Natural killer cell (primary cell): ENCODE results near the gene DENND1A. TPM values are rescaled to one million over a fixed set of nuclear protein-coding genes. Genes with fewer than 3 reads are reported as not detected.
"Not testable (repeated sequence)": the region's sequence is repeated elsewhere in the genome, so short reads cannot be mapped to it uniquely, and the experiment has no call there.

ENCODE experiments used
- ATAC-seq, 3 donors: fragments of 150-1000 bp in 2 of 3; fragments of 200-7000 bp in 1 of 3; cut with Tn5 transposase; 1 replicate in 1 of 3; 2 replicates in 2 of 3; pipeline ENCODE4 v1.10.0; 2021; ENCODE audit warnings: mild to moderate bottlenecking in 2 of 3, moderate library complexity in 2 of 3
- DNase-seq, 2 donors: peaks; one replicate each; pipeline versions ENCODE4 v3.0.0 to v3.0.0-alpha.2; 2013 to 2021; ENCODE audit warnings: mixed read lengths in 1 of 2
- H3K27ac ChIP-seq: one replicate; pipeline ENCODE4 v1.5.1; 2013; ENCODE audit warnings: mild to moderate bottlenecking, low read length
- H3K27me3 ChIP-seq: one replicate; pipeline ENCODE4 v1.6.1; 2013; ENCODE audit warnings: low read length; ENCODE audit not compliant: control insufficient read depth, insufficient read depth
- H3K36me3 ChIP-seq: one replicate; pipeline ENCODE4 v1.6.1; 2013; ENCODE audit warnings: low read length; ENCODE audit not compliant: control insufficient read depth, insufficient read depth
- H3K4me1 ChIP-seq: one replicate; pipeline ENCODE4 v1.6.1; 2013; ENCODE audit warnings: low read length; ENCODE audit not compliant: control insufficient read depth, insufficient read depth
- H3K4me3 ChIP-seq: one replicate; pipeline ENCODE4 v1.5.1; 2013; ENCODE audit warnings: low read length
- H3K9me3 ChIP-seq: one replicate; pipeline ENCODE4 v1.6.1; 2013; ENCODE audit warnings: low read length; ENCODE audit not compliant: control insufficient read depth, insufficient read depth
- H3K27ac Mint-ChIP-seq, 2 donors: one replicate each; pipeline ENCODE4 v1.8.0; 2022; ENCODE audit warnings: mild to moderate bottlenecking in 2 of 2, mixed read lengths in 2 of 2, moderate library complexity in 1 of 2
- H3K27me3 Mint-ChIP-seq, 2 donors: one replicate each; pipeline ENCODE4 v1.8.0; 2022; ENCODE audit warnings: low read depth in 2 of 2, mixed read lengths in 2 of 2
- H3K36me3 Mint-ChIP-seq: one replicate; pipeline ENCODE4 v1.8.0; 2022; ENCODE audit warnings: mixed read lengths
- H3K4me1 Mint-ChIP-seq, 2 donors: one replicate each; pipeline ENCODE4 v1.8.0; 2022; ENCODE audit warnings: mixed read lengths in 2 of 2
- H3K4me3 Mint-ChIP-seq: one replicate; pipeline ENCODE4 v1.8.0; 2022; ENCODE audit warnings: mild to moderate bottlenecking, moderate library complexity, mixed read lengths
- H3K9me3 Mint-ChIP-seq, 2 donors: one replicate each; pipeline ENCODE4 v1.8.0; 2022; ENCODE audit warnings: mixed read lengths in 2 of 2
- WGBS: methylation state at CpG from one replicate; pipeline ENCODE4 v1.1.7; 2013; ENCODE audit warnings: missing lambda C conversion rate; ENCODE audit not compliant: insufficient coverage; 5-methylcytosine and 5-hydroxymethylcytosine counted together
- intact Hi-C: fragments of 100-400 bp; cut with micrococcal nuclease; formaldehyde crosslinking; loops from one replicate; pipeline ENCODE4 v1.14.2; 2022
- total RNA-seq, 4 donors: library from RNA; stranded (reverse); fragments of 120-200 nt in 1 of 4; gene quantifications; one replicate each; pipeline versions ENCODE4 v1.2.3 to v1.2.4, GENCODE V29; 2013 to 2022
- TF ChIP-seq, protein P1 (sequence below): fragments of 200-600 bp; IDR thresholded peaks from one replicate; pipeline ENCODE4 v1.8.0; 2022; ENCODE audit warnings: antibody characterized with exemption

DENND1A gene
- total RNA-seq, 3 donors from 2014 or later (not counting 1 experiment from before 2014, with no cell fraction given) = 27.8 to 37.6 (median 30.9) TPM

- H3K36me3 Mint-ChIP-seq = no peaks in the 10 kb centered on the region
- no peaks in the 10 kb centered on the region for H3K27me3 Mint-ChIP-seq
- no peaks in the 10 kb centered on the region for H3K9me3 Mint-ChIP-seq
- intact Hi-C loops = no loop called here
- Histone ChIP-seq H3K9me3 (no peaks in the 10 kb centered on the region), H3K27ac (no peak overlapping the region), H3K4me3 (no peak overlapping the region), H3K36me3 (no peaks in the 10 kb centered on the region), H3K4me1 (no peaks in the 10 kb centered on the region), H3K27me3 (no peaks in the 10 kb centered on the region)
- peaks cover 0 to 5% of the 10 kb centered on the region in 2 donors for H3K4me1 Mint-ChIP-seq
- 82% methylated on average over 1 of the region's 2 CpGs for WGBS
- H3K27ac Mint-ChIP-seq = no peak overlapping the region
- TF ChIP-seq, protein P1, sequence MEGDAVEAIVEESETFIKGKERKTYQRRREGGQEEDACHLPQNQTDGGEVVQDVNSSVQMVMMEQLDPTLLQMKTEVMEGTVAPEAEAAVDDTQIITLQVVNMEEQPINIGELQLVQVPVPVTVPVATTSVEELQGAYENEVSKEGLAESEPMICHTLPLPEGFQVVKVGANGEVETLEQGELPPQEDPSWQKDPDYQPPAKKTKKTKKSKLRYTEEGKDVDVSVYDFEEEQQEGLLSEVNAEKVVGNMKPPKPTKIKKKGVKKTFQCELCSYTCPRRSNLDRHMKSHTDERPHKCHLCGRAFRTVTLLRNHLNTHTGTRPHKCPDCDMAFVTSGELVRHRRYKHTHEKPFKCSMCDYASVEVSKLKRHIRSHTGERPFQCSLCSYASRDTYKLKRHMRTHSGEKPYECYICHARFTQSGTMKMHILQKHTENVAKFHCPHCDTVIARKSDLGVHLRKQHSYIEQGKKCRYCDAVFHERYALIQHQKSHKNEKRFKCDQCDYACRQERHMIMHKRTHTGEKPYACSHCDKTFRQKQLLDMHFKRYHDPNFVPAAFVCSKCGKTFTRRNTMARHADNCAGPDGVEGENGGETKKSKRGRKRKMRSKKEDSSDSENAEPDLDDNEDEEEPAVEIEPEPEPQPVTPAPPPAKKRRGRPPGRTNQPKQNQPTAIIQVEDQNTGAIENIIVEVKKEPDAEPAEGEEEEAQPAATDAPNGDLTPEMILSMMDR = no peak
- DNase-seq (no peak), ATAC-seq (no peak)
- H3K4me3 Mint-ChIP-seq = no peak overlapping the region
These were observed 190.0 kb downstream of the DENND1A start for GRCh38 chr9:123739902-123740301.

DNA sequence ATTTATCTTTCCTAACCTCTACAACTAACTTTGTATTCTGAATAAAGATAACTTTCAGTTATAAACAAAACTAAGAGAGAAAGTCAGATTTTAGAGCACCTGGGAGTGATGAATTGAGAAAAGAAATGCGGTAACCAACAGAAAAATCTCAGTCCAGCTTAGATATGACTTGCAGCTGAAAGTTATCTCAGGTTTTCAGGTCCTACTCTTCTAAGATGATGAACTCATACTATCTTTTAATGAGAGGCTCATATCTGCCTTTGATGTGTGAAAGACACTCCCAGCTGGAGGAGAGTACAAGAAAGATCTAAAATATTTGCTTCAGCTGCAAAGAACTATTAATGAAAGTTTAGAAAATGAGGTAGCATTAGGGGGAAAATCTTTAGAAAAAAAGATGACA lies 190.5 kb downstream of the DENND1A start:
- no peak overlapping the region for H3K4me3 ChIP-seq
- no peak overlapping the region for H3K27ac ChIP-seq
- Mint-ChIP-seq H3K27ac (no peak overlapping the region), H3K27me3 (no peaks in the 10 kb centered on the region), H3K9me3 (no peaks in the 10 kb centered on the region), H3K4me1 (peaks cover 0 to 5% of the 10 kb centered on the region in 2 donors), H3K36me3 (no peaks in the 10 kb centered on the region), H3K4me3 (no peak overlapping the region)
- no peaks in the 10 kb centered on the region for H3K27me3 ChIP-seq
- TF ChIP-seq, protein P1 = no peak
- H3K9me3 ChIP-seq = no peaks in the 10 kb centered on the region
- H3K36me3 ChIP-seq = no peaks in the 10 kb centered on the region
- ATAC-seq (no peak), DNase-seq (no peak)
- 88% methylated on average over 1 of the region's 1 CpG for WGBS
- H3K4me1 ChIP-seq = no peaks in the 10 kb centered on the region
- intact Hi-C loops = no loop called here

DNA sequence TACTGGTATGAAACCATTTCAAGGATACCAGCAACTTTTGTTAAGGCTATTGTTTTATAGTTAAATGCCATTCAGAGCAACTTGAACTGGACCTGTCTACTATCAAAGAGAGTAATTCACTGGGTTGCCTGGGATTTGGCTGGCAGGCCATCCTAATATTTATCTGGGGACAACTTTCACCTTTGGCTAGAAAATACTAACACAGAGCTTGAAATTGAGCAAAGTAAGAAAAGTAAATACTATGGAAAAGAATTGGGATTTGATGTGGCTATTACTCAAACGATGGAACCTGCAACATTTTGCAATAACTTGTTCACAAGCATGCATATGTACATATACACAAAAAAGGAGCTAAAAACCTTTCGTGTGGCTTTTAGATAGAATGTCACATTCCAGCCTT lies 191.3 kb downstream of the DENND1A start:
- TF ChIP-seq, protein P1 = no peak
- intact Hi-C loops = no loop called here
- H3K27ac Mint-ChIP-seq = no peak overlapping the region
- H3K4me1 Mint-ChIP-seq = peaks cover 0 to 5% of the 10 kb centered on the region in 2 donors
- H3K36me3 ChIP-seq = no peaks in the 10 kb centered on the region
- H3K4me3 Mint-ChIP-seq = no peak overlapping the region
- no peaks in the 10 kb centered on the region for H3K27me3 Mint-ChIP-seq
- 91% methylated on average over 2 of the region's 2 CpGs for WGBS
- no peak overlapping the region for H3K4me3 ChIP-seq
- no peak for ATAC-seq
- no peaks in the 10 kb centered on the region for H3K9me3 Mint-ChIP-seq
- no peaks in the 10 kb centered on the region for H3K27me3 ChIP-seq
- H3K9me3 ChIP-seq = no peaks in the 10 kb centered on the region
- no peak overlapping the region for H3K27ac ChIP-seq
- DNase-seq = no peak
- no peaks in the 10 kb centered on the region for H3K4me1 ChIP-seq
- H3K36me3 Mint-ChIP-seq = no peaks in the 10 kb centered on the region

DNA sequence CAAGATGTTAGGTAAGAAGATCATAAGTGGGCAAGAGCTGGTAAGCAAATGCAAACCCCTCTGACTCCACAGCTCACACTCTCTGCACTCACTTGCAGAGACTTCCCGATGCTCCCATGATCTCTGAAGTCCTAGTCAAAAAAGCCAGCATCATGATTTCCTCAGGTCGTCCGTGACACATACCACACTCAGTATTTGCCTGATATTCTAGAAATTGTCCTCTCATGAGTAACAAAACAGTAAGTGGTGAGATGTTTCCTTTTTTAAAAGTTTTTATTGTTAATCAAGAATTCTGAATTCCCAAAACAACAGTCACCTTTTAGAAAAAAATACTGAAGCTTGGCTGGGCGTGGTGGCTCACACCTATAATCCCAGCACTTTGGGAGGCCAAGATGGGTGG lies 194.6 kb downstream of the DENND1A start:
- no peaks in the 10 kb centered on the region for H3K36me3 ChIP-seq
- H3K27me3 ChIP-seq = no peaks in the 10 kb centered on the region
- Mint-ChIP-seq H3K27me3 (no peaks in the 10 kb centered on the region), H3K4me1 (no peaks in the 10 kb centered on the region), H3K27ac (no peak overlapping the region), H3K4me3 (no peak overlapping the region), H3K36me3 (no peaks in the 10 kb centered on the region), H3K9me3 (no peaks in the 10 kb centered on the region)
- WGBS = 96% methylated on average over 4 of the region's 4 CpGs
- H3K9me3 ChIP-seq = no peaks in the 10 kb centered on the region
- intact Hi-C loops = no loop called here
- H3K4me3 ChIP-seq = no peak overlapping the region
- DNase-seq = no peak
- ATAC-seq = no peak
- TF ChIP-seq, protein P1 = no peak
- H3K27ac ChIP-seq = no peak overlapping the region
- no peaks in the 10 kb centered on the region for H3K4me1 ChIP-seq

DNA sequence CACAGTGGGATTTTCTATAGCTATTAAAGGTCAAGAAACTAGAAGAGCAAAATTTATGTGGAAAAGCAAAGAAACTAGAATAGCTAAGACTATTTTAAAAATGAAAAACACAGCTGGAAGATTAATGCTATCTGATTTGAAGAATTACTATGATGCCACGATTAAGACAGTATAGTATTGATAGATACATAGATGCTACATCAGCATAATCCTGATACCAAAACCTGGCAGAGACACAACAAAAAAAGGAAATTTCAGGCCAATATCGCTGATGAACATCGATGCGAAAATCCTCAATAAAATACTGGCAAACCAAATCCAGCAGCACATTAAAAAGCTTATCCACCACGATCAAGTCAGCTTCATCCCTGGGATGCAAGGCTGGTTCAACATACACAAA lies 201.4 kb downstream of the DENND1A start:
- H3K27ac ChIP-seq, H3K36me3 Mint-ChIP-seq, H3K4me3 ChIP-seq, H3K36me3 ChIP-seq, H3K9me3 Mint-ChIP-seq, H3K27me3 ChIP-seq, H3K4me3 Mint-ChIP-seq, intact Hi-C loops, H3K27ac Mint-ChIP-seq, H3K27me3 Mint-ChIP-seq, H3K4me1 ChIP-seq, H3K9me3 ChIP-seq, DNase-seq, ATAC-seq: not testable (repeated sequence)
- 100% methylated on average over 3 of the region's 5 CpGs for WGBS
- H3K4me1 Mint-ChIP-seq = peaks cover 0 to 27% of the 10 kb centered on the region in 2 donors
